WTC11 (cell line): Measurements from ENCODE around the gene DCLK1. TPM values are rescaled to one million over a fixed set of nuclear protein-coding genes. Genes with fewer than 3 reads are reported as not detected.

Experiments
- ATAC-seq: fragments of 200-7000 bp; cut with Tn5 transposase; 2 replicates; pipeline ENCODE4 v1.10.0; 2021; ENCODE audit warnings: mild to moderate bottlenecking, moderate library complexity
- CTCF ChIA-PET: fragments of 300-600 bp; sonication (Branson Sonifier 250); formaldehyde crosslinking; loops from one replicate; lab custom pipeline; 2021; ENCODE audit warnings: antibody characterized with exemption; lab: Charles Lee
- POLR2A ChIA-PET: fragments of 350-600 bp; sonication (Branson Sonifier 250); formaldehyde crosslinking; loops from one replicate; lab custom pipeline; 2021; ENCODE audit warnings: antibody characterized with exemption; lab: Charles Lee
- DNase-seq: peaks from one replicate; pipeline ENCODE4 v3.0.0; 2021; ENCODE audit warnings: low spot score
- H3K27ac Mint-ChIP-seq: 2 replicates; pipeline ENCODE4 v1.8.0; 2021; ENCODE audit warnings: mixed read lengths
- H3K27me3 Mint-ChIP-seq: 2 replicates; pipeline ENCODE4 v1.8.0; 2021; ENCODE audit warnings: low read depth, mild to moderate bottlenecking, moderate library complexity, mixed read lengths
- H3K36me3 Mint-ChIP-seq: 2 replicates; pipeline ENCODE4 v1.8.0; 2021; ENCODE audit warnings: mixed read lengths
- H3K4me1 Mint-ChIP-seq: 2 replicates; pipeline ENCODE4 v1.8.0; 2022; ENCODE audit warnings: mixed read lengths
- H3K4me3 Mint-ChIP-seq: 2 replicates; pipeline ENCODE4 v1.8.0; 2021; ENCODE audit warnings: mild to moderate bottlenecking, moderate library complexity, mixed read lengths
- H3K9me3 Mint-ChIP-seq: 2 replicates; pipeline ENCODE4 v1.8.0; 2021; ENCODE audit warnings: mixed read lengths
- CBFB ChIP-seq: sonication (generic); formaldehyde crosslinking; IDR thresholded peaks from 2 replicates; pipeline ENCODE4 v1.8.1; 2022; ENCODE audit warnings: mild to moderate bottlenecking, low read depth, missing genetic modification reagents
- FOXJ3 ChIP-seq: sonication (generic); formaldehyde crosslinking; IDR thresholded peaks from 2 replicates; pipeline ENCODE4 v1.9.0; 2021; ENCODE audit warnings: missing genetic modification reagents, mild to moderate bottlenecking, borderline replicate concordance
- GRHL2 ChIP-seq: fragments of 250-450 bp; sonication (Bioruptor Pico); IDR thresholded peaks from 2 replicates; pipeline ENCODE4 v1.8.0; 2022; ENCODE audit warnings: mild to moderate bottlenecking, moderate library complexity; ENCODE audit not compliant: insufficient replicate concordance, severe bottlenecking
- GTF2I ChIP-seq: fragments of 250-450 bp; sonication (Bioruptor Pico); conservative IDR thresholded peaks from 2 replicates; pipeline ENCODE4 v1.4.0; 2021; ENCODE audit warnings: mild to moderate bottlenecking
- MYBL2 ChIP-seq: sonication (generic); formaldehyde crosslinking; IDR thresholded peaks from 2 replicates; pipeline ENCODE4 v1.8.1; 2023; ENCODE audit warnings: mild to moderate bottlenecking, moderate library complexity, missing genetic modification reagents
- NFATC4 ChIP-seq: fragments of 250-450 bp; sonication (Bioruptor Pico); IDR thresholded peaks from 2 replicates; pipeline ENCODE4 v1.9.0; 2021; ENCODE audit warnings: mild to moderate bottlenecking
- NR2C2 ChIP-seq: sonication (generic); formaldehyde crosslinking; IDR thresholded peaks from 2 replicates; pipeline ENCODE4 v1.8.0; 2022; ENCODE audit warnings: mild to moderate bottlenecking, missing genetic modification reagents
- SMAD3 ChIP-seq: sonication (generic); formaldehyde crosslinking; IDR thresholded peaks from 2 replicates; pipeline ENCODE4 v1.8.0; 2022; ENCODE audit warnings: missing genetic modification reagents, mild to moderate bottlenecking, borderline replicate concordance
- SP1 ChIP-seq: sonication (generic); formaldehyde crosslinking; conservative IDR thresholded peaks from 2 replicates; pipeline ENCODE4 v1.8.1; 2022; ENCODE audit warnings: missing genetic modification reagents
- TEAD1 ChIP-seq: sonication (generic); formaldehyde crosslinking; IDR thresholded peaks from 2 replicates; pipeline ENCODE4 v1.8.0; 2022; ENCODE audit warnings: mild to moderate bottlenecking, missing genetic modification reagents
- ZNF396 ChIP-seq: fragments of 250-450 bp; sonication (Bioruptor Pico); IDR thresholded peaks from 2 replicates; pipeline ENCODE4 v1.8.0; 2021; ENCODE audit warnings: mild to moderate bottlenecking, moderate library complexity, borderline replicate concordance
- ZNF416 ChIP-seq: fragments of 250-450 bp; sonication (Bioruptor Pico); IDR thresholded peaks from 2 replicates; pipeline ENCODE4 v1.9.0; 2021; ENCODE audit warnings: mild to moderate bottlenecking, inconsistent platforms
- total RNA-seq: library from RNA; stranded (reverse); gene quantifications from 3 replicates; pipeline ENCODE4 v1.2.3, GENCODE V29; 2021
- TF ChIP-seq, protein P1 (sequence below): sonication (generic); formaldehyde crosslinking; IDR thresholded peaks from 2 replicates; pipeline ENCODE4 v1.8.0; 2022; ENCODE audit warnings: mild to moderate bottlenecking, missing genetic modification reagents
- TF ChIP-seq, protein P2 (sequence below): fragments of 250-450 bp; sonication (Bioruptor Pico); IDR thresholded peaks from 2 replicates; pipeline ENCODE4 v1.8.0; 2021; ENCODE audit warnings: mild to moderate bottlenecking
- TF ChIP-seq, protein P3 (sequence below): fragments of 250-450 bp; sonication (Bioruptor Pico); IDR thresholded peaks from 2 replicates; pipeline ENCODE4 v2.1.2; 2022; ENCODE audit warnings: mild to moderate bottlenecking, moderate library complexity
- TF ChIP-seq, protein P4 (sequence below): sonication (generic); formaldehyde crosslinking; IDR thresholded peaks from 2 replicates; pipeline ENCODE4 v1.8.0; 2022; ENCODE audit warnings: missing genetic modification reagents
- TF ChIP-seq, protein P5 (sequence below): sonication (generic); formaldehyde crosslinking; IDR thresholded peaks from 2 replicates; pipeline ENCODE4 v1.8.0; 2023; ENCODE audit warnings: missing genetic modification reagents
- TF ChIP-seq, protein P6 (sequence below): sonication (generic); formaldehyde crosslinking; IDR thresholded peaks from 2 replicates; pipeline ENCODE4 v1.8.1; 2022; ENCODE audit warnings: low read depth, mild to moderate bottlenecking, moderate library complexity, missing genetic modification reagents, borderline replicate concordance
- TF ChIP-seq, protein P7 (sequence below): fragments of 200-600 bp; IDR thresholded peaks from 2 replicates; pipeline ENCODE4 v1.8.0; 2022; ENCODE audit warnings: antibody characterized with exemption

DCLK1 gene
- total RNA-seq, 1 experiment from 2014 or later: 18.5 TPM

DNA sequence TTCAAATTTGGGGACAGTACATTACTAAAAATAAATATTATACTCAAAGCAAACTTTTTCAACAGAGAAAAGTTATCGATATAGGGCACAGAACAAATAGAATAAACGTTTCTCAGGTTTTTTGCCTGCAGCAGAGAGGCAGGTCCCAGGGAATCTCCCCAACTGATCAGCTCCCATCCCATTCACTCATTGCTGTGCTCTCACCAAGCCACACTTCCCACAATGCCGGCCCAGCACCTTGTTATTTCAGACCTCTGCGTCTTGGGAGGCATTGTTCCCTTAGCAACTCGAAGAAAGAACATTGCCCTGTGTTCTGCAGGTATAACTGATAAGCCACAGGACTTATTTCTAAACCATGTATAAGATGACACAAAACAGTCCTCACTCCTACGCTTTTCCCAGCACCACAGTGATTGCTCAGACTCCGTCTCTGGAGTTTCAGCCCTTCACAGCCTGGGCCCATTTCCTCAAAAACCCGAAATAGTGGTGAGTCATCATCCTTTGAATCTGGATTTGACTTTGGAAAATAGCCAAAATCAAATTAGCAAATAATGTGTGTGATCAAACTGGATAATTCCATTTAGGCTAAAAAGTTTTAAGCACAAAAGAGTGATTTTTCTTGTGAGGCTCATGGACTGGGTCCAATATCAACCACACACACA is 100.4 kb downstream of the DCLK1 start:
- Mint-ChIP-seq H3K36me3 (peaks cover 17% of the 10 kb centered on the region), H3K27me3 (no peaks in the 10 kb centered on the region; the same call in 1 of the 2 replicates), H3K4me3 (no peak overlapping the region), H3K27ac (no peak overlapping the region), H3K4me1 (peaks cover 25% of the 10 kb centered on the region), H3K9me3 (peaks cover 19% of the 10 kb centered on the region)
- ATAC-seq: peak; percentile 77
- no peak for DNase-seq
- ChIA-PET CTCF (no interaction called here), POLR2A (no interaction called here)
- TF ChIP-seq, protein P1, sequence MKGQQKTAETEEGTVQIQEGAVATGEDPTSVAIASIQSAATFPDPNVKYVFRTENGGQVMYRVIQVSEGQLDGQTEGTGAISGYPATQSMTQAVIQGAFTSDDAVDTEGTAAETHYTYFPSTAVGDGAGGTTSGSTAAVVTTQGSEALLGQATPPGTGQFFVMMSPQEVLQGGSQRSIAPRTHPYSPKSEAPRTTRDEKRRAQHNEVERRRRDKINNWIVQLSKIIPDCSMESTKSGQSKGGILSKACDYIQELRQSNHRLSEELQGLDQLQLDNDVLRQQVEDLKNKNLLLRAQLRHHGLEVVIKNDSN (CRISPR knock-in tag): no peak
- TF ChIP-seq, protein P2, sequence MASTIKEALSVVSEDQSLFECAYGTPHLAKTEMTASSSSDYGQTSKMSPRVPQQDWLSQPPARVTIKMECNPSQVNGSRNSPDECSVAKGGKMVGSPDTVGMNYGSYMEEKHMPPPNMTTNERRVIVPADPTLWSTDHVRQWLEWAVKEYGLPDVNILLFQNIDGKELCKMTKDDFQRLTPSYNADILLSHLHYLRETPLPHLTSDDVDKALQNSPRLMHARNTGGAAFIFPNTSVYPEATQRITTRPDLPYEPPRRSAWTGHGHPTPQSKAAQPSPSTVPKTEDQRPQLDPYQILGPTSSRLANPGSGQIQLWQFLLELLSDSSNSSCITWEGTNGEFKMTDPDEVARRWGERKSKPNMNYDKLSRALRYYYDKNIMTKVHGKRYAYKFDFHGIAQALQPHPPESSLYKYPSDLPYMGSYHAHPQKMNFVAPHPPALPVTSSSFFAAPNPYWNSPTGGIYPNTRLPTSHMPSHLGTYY (CRISPR knock-in tag): no peak
- TF ChIP-seq, protein P3, sequence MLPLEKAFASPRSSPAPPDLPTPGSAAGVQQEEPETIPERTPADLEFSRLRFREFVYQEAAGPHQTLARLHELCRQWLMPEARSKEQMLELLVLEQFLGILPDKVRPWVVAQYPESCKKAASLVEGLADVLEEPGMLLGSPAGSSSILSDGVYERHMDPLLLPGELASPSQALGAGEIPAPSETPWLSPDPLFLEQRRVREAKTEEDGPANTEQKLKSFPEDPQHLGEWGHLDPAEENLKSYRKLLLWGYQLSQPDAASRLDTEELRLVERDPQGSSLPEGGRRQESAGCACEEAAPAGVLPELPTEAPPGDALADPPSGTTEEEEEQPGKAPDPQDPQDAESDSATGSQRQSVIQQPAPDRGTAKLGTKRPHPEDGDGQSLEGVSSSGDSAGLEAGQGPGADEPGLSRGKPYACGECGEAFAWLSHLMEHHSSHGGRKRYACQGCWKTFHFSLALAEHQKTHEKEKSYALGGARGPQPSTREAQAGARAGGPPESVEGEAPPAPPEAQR (CRISPR knock-in tag): no peak

DNA sequence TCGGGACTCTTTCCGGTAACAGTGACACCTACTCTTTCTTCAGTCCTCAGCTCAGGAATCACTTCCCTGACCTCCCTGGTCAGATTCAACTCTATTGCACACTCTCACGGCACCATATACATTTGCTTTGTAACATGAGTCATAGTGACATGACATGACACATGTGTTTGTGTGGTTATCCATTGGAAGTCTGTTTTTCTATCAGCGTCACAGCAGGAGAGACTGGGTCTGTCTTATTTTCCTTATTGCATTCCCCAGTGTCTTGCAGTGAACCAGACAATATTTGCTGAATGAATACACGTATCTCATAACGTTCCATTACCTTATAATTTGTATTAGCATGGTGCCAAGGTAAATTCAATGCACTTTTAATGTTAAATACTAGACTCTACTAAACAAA is 102.0 kb downstream of the DCLK1 start:
- H3K4me1 Mint-ChIP-seq: peaks cover 21% of the 10 kb centered on the region
- TF ChIP-seq CBFB (CRISPR knock-in tag): no peak
- no peak for TF ChIP-seq SP1 (CRISPR knock-in tag)
- no peak for TF ChIP-seq FOXJ3 (CRISPR knock-in tag)
- DNase-seq: no peak

DNA sequence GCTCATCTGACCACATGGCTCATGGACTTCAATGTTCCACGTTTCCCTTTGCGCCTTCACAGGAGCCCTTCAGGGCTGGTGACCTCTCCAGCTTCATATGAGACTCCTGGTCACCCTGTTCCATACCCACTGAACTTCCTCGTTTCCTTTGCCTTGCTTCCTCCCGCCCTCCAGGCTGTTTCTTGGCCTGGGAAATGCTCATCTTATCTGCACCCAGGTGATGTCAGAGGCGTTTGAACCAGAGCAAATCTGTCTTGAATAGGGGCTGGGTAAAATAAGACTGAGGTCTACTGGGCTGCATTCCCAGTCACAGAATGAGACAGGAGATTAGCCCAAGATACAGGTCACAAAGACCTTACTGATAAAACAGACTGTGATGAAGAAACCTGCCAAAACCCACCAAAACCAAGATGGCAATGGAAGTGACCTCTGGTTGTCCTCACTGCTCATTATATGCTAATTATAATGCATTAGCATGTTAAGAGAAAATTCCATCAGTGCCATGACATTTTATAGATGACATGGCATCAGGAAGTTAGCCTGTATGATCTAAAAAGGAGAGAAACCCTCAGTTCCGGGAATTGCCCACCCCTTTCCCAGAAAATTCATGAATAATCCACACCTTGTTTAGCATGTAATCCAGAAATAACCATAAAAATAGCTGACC is 102.7 kb downstream of the DCLK1 start:
- Mint-ChIP-seq H3K9me3 (peaks cover 25% of the 10 kb centered on the region), H3K27me3 (no peaks in the 10 kb centered on the region; the same call in 1 of the 2 replicates), H3K27ac (peak overlapping the region; percentile 48; the same call in 1 of the 2 replicates), H3K36me3 (peaks cover 17% of the 10 kb centered on the region), H3K4me3 (no peak overlapping the region), H3K4me1 (peaks cover 21% of the 10 kb centered on the region)
- ATAC-seq (no peak), DNase-seq (no peak)
- POLR2A ChIA-PET: no interaction called here
- CTCF ChIA-PET: no interaction called here
- TF ChIP-seq, protein P4, sequence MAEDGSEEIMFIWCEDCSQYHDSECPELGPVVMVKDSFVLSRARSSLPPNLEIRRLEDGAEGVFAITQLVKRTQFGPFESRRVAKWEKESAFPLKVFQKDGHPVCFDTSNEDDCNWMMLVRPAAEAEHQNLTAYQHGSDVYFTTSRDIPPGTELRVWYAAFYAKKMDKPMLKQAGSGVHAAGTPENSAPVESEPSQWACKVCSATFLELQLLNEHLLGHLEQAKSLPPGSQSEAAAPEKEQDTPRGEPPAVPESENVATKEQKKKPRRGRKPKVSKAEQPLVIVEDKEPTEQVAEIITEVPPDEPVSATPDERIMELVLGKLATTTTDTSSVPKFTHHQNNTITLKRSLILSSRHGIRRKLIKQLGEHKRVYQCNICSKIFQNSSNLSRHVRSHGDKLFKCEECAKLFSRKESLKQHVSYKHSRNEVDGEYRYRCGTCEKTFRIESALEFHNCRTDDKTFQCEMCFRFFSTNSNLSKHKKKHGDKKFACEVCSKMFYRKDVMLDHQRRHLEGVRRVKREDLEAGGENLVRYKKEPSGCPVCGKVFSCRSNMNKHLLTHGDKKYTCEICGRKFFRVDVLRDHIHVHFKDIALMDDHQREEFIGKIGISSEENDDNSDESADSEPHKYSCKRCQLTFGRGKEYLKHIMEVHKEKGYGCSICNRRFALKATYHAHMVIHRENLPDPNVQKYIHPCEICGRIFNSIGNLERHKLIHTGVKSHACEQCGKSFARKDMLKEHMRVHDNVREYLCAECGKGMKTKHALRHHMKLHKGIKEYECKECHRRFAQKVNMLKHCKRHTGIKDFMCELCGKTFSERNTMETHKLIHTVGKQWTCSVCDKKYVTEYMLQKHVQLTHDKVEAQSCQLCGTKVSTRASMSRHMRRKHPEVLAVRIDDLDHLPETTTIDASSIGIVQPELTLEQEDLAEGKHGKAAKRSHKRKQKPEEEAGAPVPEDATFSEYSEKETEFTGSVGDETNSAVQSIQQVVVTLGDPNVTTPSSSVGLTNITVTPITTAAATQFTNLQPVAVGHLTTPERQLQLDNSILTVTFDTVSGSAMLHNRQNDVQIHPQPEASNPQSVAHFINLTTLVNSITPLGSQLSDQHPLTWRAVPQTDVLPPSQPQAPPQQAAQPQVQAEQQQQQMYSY: no peak
- TF ChIP-seq SMAD3 (CRISPR knock-in tag): no peak
- TF ChIP-seq, protein P5, sequence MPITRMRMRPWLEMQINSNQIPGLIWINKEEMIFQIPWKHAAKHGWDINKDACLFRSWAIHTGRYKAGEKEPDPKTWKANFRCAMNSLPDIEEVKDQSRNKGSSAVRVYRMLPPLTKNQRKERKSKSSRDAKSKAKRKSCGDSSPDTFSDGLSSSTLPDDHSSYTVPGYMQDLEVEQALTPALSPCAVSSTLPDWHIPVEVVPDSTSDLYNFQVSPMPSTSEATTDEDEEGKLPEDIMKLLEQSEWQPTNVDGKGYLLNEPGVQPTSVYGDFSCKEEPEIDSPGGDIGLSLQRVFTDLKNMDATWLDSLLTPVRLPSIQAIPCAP (CRISPR knock-in tag): no peak
- TF ChIP-seq NFATC4 (CRISPR knock-in tag): no peak
- no peak for TF ChIP-seq GRHL2 (CRISPR knock-in tag)
- TF ChIP-seq TEAD1 (CRISPR knock-in tag): no peak
- no peak for TF ChIP-seq ZNF416 (CRISPR knock-in tag)
- no peak for TF ChIP-seq MYBL2 (CRISPR knock-in tag)
- TF ChIP-seq ZNF396 (CRISPR knock-in tag): no peak
- TF ChIP-seq, protein P6, sequence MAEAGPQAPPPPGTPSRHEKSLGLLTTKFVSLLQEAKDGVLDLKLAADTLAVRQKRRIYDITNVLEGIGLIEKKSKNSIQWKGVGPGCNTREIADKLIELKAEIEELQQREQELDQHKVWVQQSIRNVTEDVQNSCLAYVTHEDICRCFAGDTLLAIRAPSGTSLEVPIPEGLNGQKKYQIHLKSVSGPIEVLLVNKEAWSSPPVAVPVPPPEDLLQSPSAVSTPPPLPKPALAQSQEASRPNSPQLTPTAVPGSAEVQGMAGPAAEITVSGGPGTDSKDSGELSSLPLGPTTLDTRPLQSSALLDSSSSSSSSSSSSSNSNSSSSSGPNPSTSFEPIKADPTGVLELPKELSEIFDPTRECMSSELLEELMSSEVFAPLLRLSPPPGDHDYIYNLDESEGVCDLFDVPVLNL (CRISPR knock-in tag): no peak
- no peak for TF ChIP-seq NR2C2
- TF ChIP-seq, protein P7, sequence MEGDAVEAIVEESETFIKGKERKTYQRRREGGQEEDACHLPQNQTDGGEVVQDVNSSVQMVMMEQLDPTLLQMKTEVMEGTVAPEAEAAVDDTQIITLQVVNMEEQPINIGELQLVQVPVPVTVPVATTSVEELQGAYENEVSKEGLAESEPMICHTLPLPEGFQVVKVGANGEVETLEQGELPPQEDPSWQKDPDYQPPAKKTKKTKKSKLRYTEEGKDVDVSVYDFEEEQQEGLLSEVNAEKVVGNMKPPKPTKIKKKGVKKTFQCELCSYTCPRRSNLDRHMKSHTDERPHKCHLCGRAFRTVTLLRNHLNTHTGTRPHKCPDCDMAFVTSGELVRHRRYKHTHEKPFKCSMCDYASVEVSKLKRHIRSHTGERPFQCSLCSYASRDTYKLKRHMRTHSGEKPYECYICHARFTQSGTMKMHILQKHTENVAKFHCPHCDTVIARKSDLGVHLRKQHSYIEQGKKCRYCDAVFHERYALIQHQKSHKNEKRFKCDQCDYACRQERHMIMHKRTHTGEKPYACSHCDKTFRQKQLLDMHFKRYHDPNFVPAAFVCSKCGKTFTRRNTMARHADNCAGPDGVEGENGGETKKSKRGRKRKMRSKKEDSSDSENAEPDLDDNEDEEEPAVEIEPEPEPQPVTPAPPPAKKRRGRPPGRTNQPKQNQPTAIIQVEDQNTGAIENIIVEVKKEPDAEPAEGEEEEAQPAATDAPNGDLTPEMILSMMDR: no peak
- TF ChIP-seq GTF2I (CRISPR knock-in tag): no peak

More for the DNA sequence above, 102.0 kb downstream of the DCLK1 start:
- ATAC-seq: no peak
- Mint-ChIP-seq H3K36me3 (peaks cover 17% of the 10 kb centered on the region), H3K4me3 (no peak overlapping the region), H3K27me3 (no peaks in the 10 kb centered on the region; the same call in 1 of the 2 replicates), H3K27ac (no peak overlapping the region), H3K9me3 (peaks cover 23% of the 10 kb centered on the region)
- CTCF ChIA-PET: no interaction called here
- POLR2A ChIA-PET: no interaction called here
